GM10248 (cell line): Measurements from ENCODE around the gene CUL9.
A peak's percentile ranks its signal among the peaks of the same experiment; 100 is the strongest.

Experiments
- CTCF ChIA-PET: fragments of 300-600 bp; sonication (Branson Sonifier 250); formaldehyde crosslinking; extraction: SDS; loops from one replicate; lab custom pipeline; 2021; ENCODE audit warnings: antibody characterized with exemption; lab: Yijun Ruan, JAX
- POLR2A ChIA-PET: fragments of 350-650 bp; sonication (Branson Sonifier 250); formaldehyde crosslinking; extraction: SDS; loops from one replicate; lab custom pipeline; 2020; ENCODE audit warnings: antibody characterized with exemption; lab: Yijun Ruan, JAX
- DNase-seq: peaks from one replicate; pipeline ENCODE4 v3.0.0; 2012; ENCODE audit errors: extremely low spot score
- CTCF ChIP-seq: IDR thresholded peaks from 2 replicates; pipeline ENCODE4 v1.5.1; 2012; ENCODE audit warnings: mild to moderate bottlenecking, low read depth; ENCODE audit errors: extremely low read depth, missing control alignments, control extremely low read depth

Gene CUL9

GRCh38 chr6:43172104-43173007 is 9.6 kb upstream of the CUL9 start:
- no peak for TF ChIP-seq CTCF
- ChIA-PET CTCF (interaction anchor here (0.6 to 1.5 kb wide), 7 partner anchors 10 to 204 kb away, joined by 3 to 5 read pairs (median 3); partner anchors contain the start of gene CUL9), POLR2A (interaction anchor here (0.5 kb wide), 1 partner anchor 225 kb away, joined by 3 read pairs; no protein-coding TSS in a partner anchor)
- peak; percentile 46 for DNase-seq

GRCh38 chr6:43173591-43174262 is 8.3 kb upstream of the CUL9 start:
- no peak for DNase-seq
- ChIA-PET POLR2A (interaction anchor here (0.5 to 1.0 kb wide), 4 partner anchors 189 to 373 kb away, joined by 3 to 4 read pairs (median 4); partner anchors contain the start of genes CNPY3 and PPP2R5D), CTCF (interaction anchor here (0.8 to 2.0 kb wide), 4 partner anchors 19 to 181 kb away, joined by 3 to 11 read pairs (median 3); partner anchors contain the start of gene DNPH1)
- no peak for TF ChIP-seq CTCF

GRCh38 chr6:43174263-43175112 is 7.5 kb upstream of the CUL9 start:
- POLR2A ChIA-PET: interaction anchor here (0.5 to 1.0 kb wide), 6 partner anchors 190 to 720 kb away, joined by 3 to 5 read pairs (median 4); partner anchors contain the start of genes CNPY3, PEX6, PPP2R5D and ZNF318
- CTCF ChIA-PET: interaction anchor here (0.6 to 2.0 kb wide), 6 partner anchors 10 to 210 kb away, joined by 3 to 11 read pairs (median 3); partner anchors contain the start of gene DNPH1
- TF ChIP-seq CTCF: no peak
- DNase-seq: peak; percentile 98

GRCh38 chr6:43175676-43176422 is 6.1 kb upstream of the CUL9 start:
- no peak for DNase-seq
- TF ChIP-seq CTCF: no peak
- POLR2A ChIA-PET: no interaction called here
- CTCF ChIA-PET: interaction anchor here (1.1 to 2.0 kb wide), 3 partner anchors 9 to 211 kb away, joined by 3 to 11 read pairs (median 3); partner anchors contain the start of gene DNPH1

- TF ChIP-seq CTCF: no peak
- CTCF ChIA-PET: no interaction called here
- no peak for DNase-seq
- POLR2A ChIA-PET: no interaction called here
Measured at GRCh38 chr6:43176423-43176786, 5.6 kb upstream of the CUL9 start.
